K562 (cell line): ENCODE measurements around the gene EPHB1. TPM values are rescaled to one million over a fixed set of nuclear protein-coding genes. Genes with fewer than 3 reads are reported as not detected.

Experiments
- ATAC-seq: fragments of 200-7000 bp; cut with Tn5 transposase; 3 replicates; pipeline ENCODE4 v1.9.1; 2020; ENCODE audit warnings: moderate library complexity
- BruUV-seq: library from RNA; stranded (reverse); fragments of 400-500 nt; replicated peaks from 2 replicates; lab custom pipeline; 2021; lab: Mats Ljungman, UMichigan
- CTCF ChIA-PET: fragments of 300-600 bp; formaldehyde crosslinking; extraction: SDS; loops from one replicate; lab custom pipeline; 2021; ENCODE audit warnings: low intra/inter-chr PET ratio; lab: Yijun Ruan, JAX
- POLR2A ChIA-PET: fragments of 300-600, 350-650 bp; sonication (Branson Sonifier 250); formaldehyde crosslinking; extraction: SDS; loops from one replicate; lab custom pipeline; 2021; ENCODE audit warnings: antibody characterized with exemption, inconsistent platforms; lab: Yijun Ruan, JAX
- DNase-seq, 4 experiments: peaks; one replicate each; pipeline versions ENCODE4 v3.0.0 to v3.0.0-alpha.2; 2011 to 2018; ENCODE audit warnings: low spot score in 3 of 4, mixed read lengths in 3 of 4; ENCODE audit errors: extremely low read depth in 1 of 4
- FAIRE-seq: peaks from 2 replicates; lab custom pipeline; 2011; peaks lifted over from hg19 to GRCh38; lab: Jason Lieb, UNC
- H2AFZ ChIP-seq: 2 replicates; pipeline ENCODE4 v1.6.0; 2011; ENCODE audit warnings: low read depth, low read length, control low read depth, inconsistent platforms
- H3K27ac ChIP-seq: fragments of 200-600 bp; 3 replicates; pipeline ENCODE4 v1.8.0; 2011; ENCODE audit warnings: low read depth, mild to moderate bottlenecking, control low read depth, inconsistent platforms, low read length, moderate library complexity, mixed read lengths; ENCODE audit errors: extremely low read depth
- H3K27me3 ChIP-seq, 2 experiments: fragments of 300-600 bp in 1 of 2; 2 replicates in 1 of 2; 3 replicates in 1 of 2; pipeline versions ENCODE4 v1.6.0 to v1.8.0; 2011; ENCODE audit warnings: inconsistent platforms in 2 of 2, low read length in 2 of 2, mild to moderate bottlenecking in 1 of 2, mixed read lengths in 1 of 2, moderate library complexity in 1 of 2; ENCODE audit not compliant: control insufficient read depth in 2 of 2, insufficient read depth in 2 of 2
- H3K36me3 ChIP-seq: fragments of 300-600 bp; 3 replicates; pipeline ENCODE4 v1.8.0; 2011; ENCODE audit warnings: mild to moderate bottlenecking, low read length, inconsistent platforms; ENCODE audit not compliant: control insufficient read depth, insufficient read depth
- H3K4me1 ChIP-seq, 2 experiments: fragments of 200-600 bp in 1 of 2; replicated peaks in 1 of 2; 2 replicates in 1 of 2; 3 replicates in 1 of 2; pipeline versions ENCODE4 v1.5.1 to v1.8.0; 2011; ENCODE audit warnings: inconsistent platforms in 2 of 2, low read length in 2 of 2, mild to moderate bottlenecking in 1 of 2, mixed read lengths in 1 of 2, moderate library complexity in 1 of 2; ENCODE audit not compliant: control insufficient read depth in 2 of 2, insufficient read depth in 2 of 2
- H3K4me2 ChIP-seq: 2 replicates; pipeline ENCODE4 v1.6.1; 2011; ENCODE audit warnings: low read length, control low read depth, inconsistent platforms, mixed read lengths; ENCODE audit not compliant: insufficient read depth
- H3K4me3 ChIP-seq: fragments of 200-600 bp; sonication (generic), shearing (Covaris generic); 2 replicates; pipeline ENCODE4 v1.5.1; 2016; ENCODE audit warnings: control low read depth, inconsistent platforms
- H3K79me2 ChIP-seq: fragments of 200-600 bp; 3 replicates; pipeline ENCODE4 v1.8.0; 2011; ENCODE audit warnings: low read length, inconsistent platforms; ENCODE audit not compliant: control insufficient read depth, insufficient read depth
- H3K9ac ChIP-seq, 2 experiments: 2 replicates each; pipeline versions ENCODE4 v1.6.0 to v1.6.1; 2011; ENCODE audit warnings: low read depth in 2 of 2, low read length in 2 of 2, control low read depth in 1 of 2, inconsistent platforms in 1 of 2, mild to moderate bottlenecking in 1 of 2, mixed read lengths in 1 of 2; ENCODE audit not compliant: insufficient read depth in 1 of 2
- H3K9me1 ChIP-seq: one replicate; pipeline ENCODE4 v1.6.0; 2011; ENCODE audit warnings: inconsistent platforms, mild to moderate bottlenecking, low read length, moderate library complexity; ENCODE audit not compliant: control insufficient read depth, insufficient read depth
- H3K9me3 ChIP-seq: replicated peaks from 2 replicates; pipeline ENCODE4 v1.5.1; 2011; ENCODE audit warnings: low read depth, low read length, inconsistent platforms; ENCODE audit not compliant: control insufficient read depth, insufficient read depth
- H4K20me1 ChIP-seq: replicated peaks from 2 replicates; pipeline ENCODE4 v1.6.1; 2011; ENCODE audit warnings: low read length, inconsistent platforms, mixed read lengths; ENCODE audit not compliant: control insufficient read depth, insufficient read depth
- BRD9 ChIP-seq: fragments of 450-650 bp; IDR thresholded peaks from 2 replicates; pipeline ENCODE4 v1.6.1; 2018; ENCODE audit warnings: low read depth; ENCODE audit not compliant: partially characterized antibody
- ELK1 ChIP-seq: sonication (generic); formaldehyde crosslinking; IDR thresholded peaks from 2 replicates; pipeline ENCODE4 v1.8.1; 2022; ENCODE audit warnings: missing genetic modification reagents
- JUN ChIP-seq, 2 experiments: sonication (generic) in 1 of 2; formaldehyde crosslinking in 1 of 2; IDR thresholded peaks; 2 replicates each; pipeline versions ENCODE4 v1.6.1 to v1.8.0; 2012 to 2022; ENCODE audit warnings: borderline replicate concordance in 2 of 2, mild to moderate bottlenecking in 2 of 2, improper control_type of control experiment in 1 of 2, low read depth in 1 of 2, low read length in 1 of 2, missing genetic modification reagents in 1 of 2
- NR2C2 ChIP-seq, 2 experiments: fragments of 200-800 bp in 1 of 2; sonication (Bioruptor generic) in 1 of 2; sonication (generic) in 1 of 2; formaldehyde crosslinking in 1 of 2; IDR thresholded peaks; 2 replicates each; pipeline versions ENCODE4 v1.6.1 to v1.8.0; 2016 to 2022; ENCODE audit warnings: mild to moderate bottlenecking in 1 of 2, missing compliant biosample characterization in 1 of 2, missing genetic modification characterization in 1 of 2, missing genetic modification reagents in 1 of 2
- POLR2H ChIP-seq: IDR thresholded peaks from 2 replicates; pipeline ENCODE4 v1.6.1; 2016; ENCODE audit warnings: missing genetic modification characterization, low read depth, mild to moderate bottlenecking, control low read depth, missing compliant biosample characterization, moderate library complexity
- POLR3A ChIP-seq: IDR thresholded peaks from 2 replicates; pipeline ENCODE4 v1.6.1; 2011; ENCODE audit warnings: borderline replicate concordance, mild to moderate bottlenecking, moderate library complexity; ENCODE audit not compliant: insufficient read length, insufficient read depth; ENCODE audit errors: extremely low read depth
- PTRF ChIP-seq: fragments of 450-650 bp; IDR thresholded peaks from 2 replicates; pipeline ENCODE4 v1.6.1; 2016; ENCODE audit warnings: mild to moderate bottlenecking, missing genetic modification characterization, missing compliant biosample characterization
- RFX1 ChIP-seq: fragments of 450-650 bp; IDR thresholded peaks from 2 replicates; pipeline ENCODE4 v1.6.1; 2016; ENCODE audit warnings: mild to moderate bottlenecking, moderate library complexity
- SRSF7 ChIP-seq: fragments of 200-400 bp; formaldehyde crosslinking; optimal IDR thresholded peaks from 2 replicates; pipeline ENCODE3; 2017; ENCODE audit warnings: mild to moderate bottlenecking, low read depth, low read length
- TBP ChIP-seq: optimal IDR thresholded peaks from 2 replicates; pipeline ENCODE3; 2011; ENCODE audit warnings: low read depth, low read length, improper control_type of control experiment
- WGBS: fragments of 100-300 bp; shearing (Covaris generic); methylation state at CpG from one replicate; pipeline ENCODE4 v1.1.6; 2016; ENCODE audit warnings: low coverage, mixed read lengths; ENCODE audit not compliant: insufficient coverage; ENCODE audit errors: missing lambda C conversion rate; 5-methylcytosine and 5-hydroxymethylcytosine counted together
- in situ Hi-C: fragments of 300-500 bp; cut with MboI; formaldehyde crosslinking; loops from 4 replicates; pipeline ENCODE4 v1.15.0; 2018; ENCODE audit warnings: inconsistent platforms, mixed read lengths
- intact Hi-C: fragments of 100-400 bp; cut with micrococcal nuclease; formaldehyde crosslinking; loops from 2 replicates; pipeline ENCODE4 v1.14.2; 2022
- polyA plus RNA-seq, 8 experiments: library from polyadenylated mRNA; depleted of rRNA in 4 of 8; stranded (reverse) in 5 of 8; unstranded in 3 of 8; fragments of >200 nt; fragmentation: Nextera tagmentation in 2 of 8; fragmentation: Illumina TruSeq in 1 of 8; extraction: Ambion mirVana in 2 of 8; extraction: Trizol in 1 of 8; gene quantifications; 2 replicates each; pipeline versions ENCODE4 v1.2.1 to v1.2.3, GENCODE V29; 2011 to 2014; ENCODE audit warnings: inconsistent platforms in 1 of 8, missing spikeins in 1 of 8
- total RNA-seq, 7 experiments: library from RNA; depleted of rRNA in 6 of 7; stranded (reverse); fragments of >200 nt in 6 of 7; fragmentation: Illumina TruSeq in 2 of 7; extraction: Trizol in 2 of 7; gene quantifications; 2 replicates each; pipeline versions ENCODE4 v1.2.1 to v1.2.3, GENCODE V29; 2011 to 2021; ENCODE audit warnings: low replicate concordance in 1 of 7
- TF ChIP-seq, protein P1 (sequence below): fragments of 250-450 bp; sonication (Bioruptor Pico); IDR thresholded peaks from 2 replicates; pipeline ENCODE4 v1.5.0; 2021
- TF ChIP-seq, protein P2 (sequence below), 2 experiments: fragments of 450-650 bp in 1 of 2; sonication (generic) in 1 of 2; formaldehyde crosslinking in 1 of 2; IDR thresholded peaks in 1 of 2; conservative IDR thresholded peaks in 1 of 2; 2 replicates each; pipeline versions ENCODE4 v1.6.1 to v1.8.1; 2016 to 2023; ENCODE audit warnings: mild to moderate bottlenecking in 2 of 2, moderate library complexity in 2 of 2, inconsistent platforms in 1 of 2, missing genetic modification reagents in 1 of 2
- TF ChIP-seq, protein P3 (sequence below): fragments of 150-350 bp; IDR thresholded peaks from 2 replicates; pipeline ENCODE4 v1.6.1; 2014; ENCODE audit warnings: low read depth, mild to moderate bottlenecking, low read length, borderline replicate concordance
- TF ChIP-seq, protein P4 (sequence below): fragments of 250-450 bp; sonication (Bioruptor Pico); IDR thresholded peaks from 2 replicates; pipeline ENCODE4 v1.4.0; 2020

Gene EPHB1
- total and polyA plus RNA-seq, 9 of the 15 experiments (the other 6 are each of a cell fraction or from before 2014, with no cell fraction given) = 0.29 TPM; not detected in 8

DNA sequence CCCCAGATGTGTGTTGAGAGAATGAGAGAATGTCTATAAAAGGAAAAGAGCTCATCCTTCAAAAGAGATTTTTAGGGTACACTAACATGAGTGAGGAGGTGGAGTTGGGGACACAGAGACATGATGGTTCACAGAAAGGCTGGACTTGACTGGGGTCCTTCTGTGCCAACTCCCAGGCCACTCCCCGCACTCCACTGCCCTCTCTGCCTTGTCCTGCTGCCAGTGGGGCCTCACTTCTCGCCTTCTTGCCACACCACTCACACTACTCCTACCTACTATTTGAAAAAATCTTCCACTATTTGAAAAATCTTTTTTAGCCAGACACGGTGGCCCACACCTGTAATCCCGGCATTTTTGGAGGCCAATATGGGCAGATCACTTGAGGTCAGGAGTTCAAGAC lies 298.1 kb downstream of the EPHB1 start:
- Histone ChIP-seq H3K27me3 (no peaks in the 10 kb centered on the region), H3K79me2 (no peaks in the 10 kb centered on the region), H3K9me3 (no peaks in the 10 kb centered on the region), H3K36me3 (no peaks in the 10 kb centered on the region), H3K4me2 (no peak overlapping the region), H3K9ac (no peak overlapping the region), H3K4me3 (no peak overlapping the region), H3K4me1 (no peaks in the 10 kb centered on the region), H2AFZ (no peak overlapping the region), H4K20me1 (no peaks in the 10 kb centered on the region), H3K27ac (no peak overlapping the region), H3K9me1 (no peaks in the 10 kb centered on the region)
- in situ Hi-C loops (no loop called here), intact Hi-C loops (no loop called here)
- no TSS peak for BruUV-seq
- DNase-seq = no peak
- FAIRE-seq = no peak
- CTCF ChIA-PET = no interaction called here
- WGBS = 0% methylated on average over 3 of the region's 4 CpGs
- POLR2A ChIA-PET = no interaction called here
- no peak for ATAC-seq
- TF ChIP-seq, protein P1, sequence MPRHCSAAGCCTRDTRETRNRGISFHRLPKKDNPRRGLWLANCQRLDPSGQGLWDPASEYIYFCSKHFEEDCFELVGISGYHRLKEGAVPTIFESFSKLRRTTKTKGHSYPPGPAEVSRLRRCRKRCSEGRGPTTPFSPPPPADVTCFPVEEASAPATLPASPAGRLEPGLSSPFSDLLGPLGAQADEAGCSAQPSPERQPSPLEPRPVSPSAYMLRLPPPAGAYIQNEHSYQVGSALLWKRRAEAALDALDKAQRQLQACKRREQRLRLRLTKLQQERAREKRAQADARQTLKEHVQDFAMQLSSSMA (CRISPR knock-in tag) = no peak
- TF ChIP-seq JUN (IDR thresholded peaks at IDR 0.05; ENCODE audit: borderline replicate concordance, low read depth, low read length) (no peak), JUN (CRISPR knock-in tag; IDR thresholded peaks at IDR 0.05; ENCODE audit: borderline replicate concordance) (no peak), PTRF (no peak), POLR3A (no peak), RFX1 (no peak), NR2C2 (CRISPR knock-in tag; IDR thresholded peaks at IDR 0.05) (no peak), NR2C2 (tag; IDR thresholded peaks at IDR 0.05) (no peak), SRSF7 (no peak), TBP (no peak), ELK1 (CRISPR knock-in tag) (no peak), BRD9 (no peak), POLR2H (tag) (no peak)
- TF ChIP-seq, protein P2, sequence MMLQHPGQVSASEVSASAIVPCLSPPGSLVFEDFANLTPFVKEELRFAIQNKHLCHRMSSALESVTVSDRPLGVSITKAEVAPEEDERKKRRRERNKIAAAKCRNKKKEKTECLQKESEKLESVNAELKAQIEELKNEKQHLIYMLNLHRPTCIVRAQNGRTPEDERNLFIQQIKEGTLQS (IDR thresholded peaks at IDR 0.05) = no peak
- TF ChIP-seq, protein P2 (CRISPR knock-in tag; conservative IDR thresholded peaks at IDR 0.05) = no peak
- TF ChIP-seq, protein P3, sequence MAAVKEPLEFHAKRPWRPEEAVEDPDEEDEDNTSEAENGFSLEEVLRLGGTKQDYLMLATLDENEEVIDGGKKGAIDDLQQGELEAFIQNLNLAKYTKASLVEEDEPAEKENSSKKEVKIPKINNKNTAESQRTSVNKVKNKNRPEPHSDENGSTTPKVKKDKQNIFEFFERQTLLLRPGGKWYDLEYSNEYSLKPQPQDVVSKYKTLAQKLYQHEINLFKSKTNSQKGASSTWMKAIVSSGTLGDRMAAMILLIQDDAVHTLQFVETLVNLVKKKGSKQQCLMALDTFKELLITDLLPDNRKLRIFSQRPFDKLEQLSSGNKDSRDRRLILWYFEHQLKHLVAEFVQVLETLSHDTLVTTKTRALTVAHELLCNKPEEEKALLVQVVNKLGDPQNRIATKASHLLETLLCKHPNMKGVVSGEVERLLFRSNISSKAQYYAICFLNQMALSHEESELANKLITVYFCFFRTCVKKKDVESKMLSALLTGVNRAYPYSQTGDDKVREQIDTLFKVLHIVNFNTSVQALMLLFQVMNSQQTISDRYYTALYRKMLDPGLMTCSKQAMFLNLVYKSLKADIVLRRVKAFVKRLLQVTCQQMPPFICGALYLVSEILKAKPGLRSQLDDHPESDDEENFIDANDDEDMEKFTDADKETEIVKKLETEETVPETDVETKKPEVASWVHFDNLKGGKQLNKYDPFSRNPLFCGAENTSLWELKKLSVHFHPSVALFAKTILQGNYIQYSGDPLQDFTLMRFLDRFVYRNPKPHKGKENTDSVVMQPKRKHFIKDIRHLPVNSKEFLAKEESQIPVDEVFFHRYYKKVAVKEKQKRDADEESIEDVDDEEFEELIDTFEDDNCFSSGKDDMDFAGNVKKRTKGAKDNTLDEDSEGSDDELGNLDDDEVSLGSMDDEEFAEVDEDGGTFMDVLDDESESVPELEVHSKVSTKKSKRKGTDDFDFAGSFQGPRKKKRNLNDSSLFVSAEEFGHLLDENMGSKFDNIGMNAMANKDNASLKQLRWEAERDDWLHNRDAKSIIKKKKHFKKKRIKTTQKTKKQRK = no peak
- TF ChIP-seq, protein P4, sequence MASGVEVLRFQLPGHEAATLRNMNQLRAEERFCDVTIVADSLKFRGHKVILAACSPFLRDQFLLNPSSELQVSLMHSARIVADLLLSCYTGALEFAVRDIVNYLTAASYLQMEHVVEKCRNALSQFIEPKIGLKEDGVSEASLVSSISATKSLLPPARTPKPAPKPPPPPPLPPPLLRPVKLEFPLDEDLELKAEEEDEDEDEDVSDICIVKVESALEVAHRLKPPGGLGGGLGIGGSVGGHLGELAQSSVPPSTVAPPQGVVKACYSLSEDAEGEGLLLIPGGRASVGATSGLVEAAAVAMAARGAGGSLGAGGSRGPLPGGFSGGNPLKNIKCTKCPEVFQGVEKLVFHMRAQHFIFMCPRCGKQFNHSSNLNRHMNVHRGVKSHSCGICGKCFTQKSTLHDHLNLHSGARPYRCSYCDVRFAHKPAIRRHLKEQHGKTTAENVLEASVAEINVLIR (CRISPR knock-in tag) = no peak
